ENCODE data around the gene TAPBP.

Gene TAPBP

DNA sequence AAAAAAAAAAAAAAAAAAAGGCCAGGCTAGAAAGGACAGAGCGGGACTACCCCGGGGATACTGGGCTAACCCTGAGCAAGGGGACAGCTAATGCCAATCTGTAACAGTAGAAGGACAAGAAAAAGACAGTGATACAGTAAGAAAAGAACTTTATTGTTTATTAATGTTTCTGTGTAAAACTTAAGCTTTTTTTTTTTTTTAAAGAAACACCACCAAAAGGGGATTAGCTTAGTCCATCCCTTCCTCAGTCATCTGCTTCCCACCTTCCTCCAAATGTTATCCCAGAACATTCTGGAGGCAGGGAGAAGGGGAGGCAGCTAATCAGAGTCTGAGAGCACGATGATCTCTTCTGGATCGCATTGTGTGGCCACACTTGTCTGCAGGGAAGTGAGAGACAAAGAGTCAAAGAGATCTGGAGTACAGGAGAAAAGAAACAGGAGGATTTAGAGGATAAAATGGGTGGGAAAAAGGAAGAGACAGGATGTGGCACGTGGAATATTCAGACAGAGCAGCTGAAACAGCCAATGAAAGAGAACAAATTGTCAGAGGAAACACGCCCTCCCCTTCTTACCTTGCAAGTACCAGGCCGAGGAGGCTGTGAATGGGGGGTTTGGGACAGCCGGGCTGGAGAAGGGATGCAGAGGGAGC is 4.7 kb upstream of the TAPBP start:
- no peak for DNase-seq

- peak; percentile 96 for DNase-seq
Observed at GRCh38 chr6:33317669-33318425, 4.0 kb upstream of the TAPBP start, which contains the start of gene ZBTB22. TSS of gene ZBTB22 (minus strand) at chr6:33317744. CDS start at chr6:33316916, 828 bp downstream.

- DNase-seq: no peak
Observed at GRCh38 chr6:33317419-33317668, 3.5 kb upstream of the TAPBP start.

- no peak for DNase-seq
Observed at GRCh38 chr6:33316603-33317418, 2.9 kb upstream of the TAPBP start.

GRCh38 chr6:33315793-33316602 is 2.1 kb upstream of the TAPBP start:
- no peak for DNase-seq

- no peak for DNase-seq
Observed at GRCh38 chr6:33314943-33315792, 1.3 kb upstream of the TAPBP start.

DNA sequence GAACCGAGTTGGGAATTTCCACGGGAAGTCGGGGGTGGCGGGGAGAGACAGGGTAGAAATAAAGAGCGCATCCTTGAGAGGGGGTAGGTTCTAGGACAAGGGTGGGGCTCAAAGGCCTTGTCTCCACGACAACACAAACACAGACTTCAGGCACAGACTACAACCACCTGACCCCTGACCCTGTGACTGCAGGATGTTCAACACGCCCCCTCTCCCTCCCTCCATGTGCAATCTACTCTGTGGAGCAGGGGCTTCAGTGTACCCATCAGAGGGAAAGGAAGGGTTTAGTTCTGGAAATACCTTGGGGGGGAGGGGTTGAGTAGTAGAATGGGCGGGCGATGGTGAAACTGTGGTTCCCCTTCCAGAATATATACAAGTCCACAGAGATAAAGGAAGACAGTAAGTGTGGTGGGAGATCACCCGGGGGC is 651 bp upstream of the TAPBP start:
- peak; percentile 25 for DNase-seq

DNA sequence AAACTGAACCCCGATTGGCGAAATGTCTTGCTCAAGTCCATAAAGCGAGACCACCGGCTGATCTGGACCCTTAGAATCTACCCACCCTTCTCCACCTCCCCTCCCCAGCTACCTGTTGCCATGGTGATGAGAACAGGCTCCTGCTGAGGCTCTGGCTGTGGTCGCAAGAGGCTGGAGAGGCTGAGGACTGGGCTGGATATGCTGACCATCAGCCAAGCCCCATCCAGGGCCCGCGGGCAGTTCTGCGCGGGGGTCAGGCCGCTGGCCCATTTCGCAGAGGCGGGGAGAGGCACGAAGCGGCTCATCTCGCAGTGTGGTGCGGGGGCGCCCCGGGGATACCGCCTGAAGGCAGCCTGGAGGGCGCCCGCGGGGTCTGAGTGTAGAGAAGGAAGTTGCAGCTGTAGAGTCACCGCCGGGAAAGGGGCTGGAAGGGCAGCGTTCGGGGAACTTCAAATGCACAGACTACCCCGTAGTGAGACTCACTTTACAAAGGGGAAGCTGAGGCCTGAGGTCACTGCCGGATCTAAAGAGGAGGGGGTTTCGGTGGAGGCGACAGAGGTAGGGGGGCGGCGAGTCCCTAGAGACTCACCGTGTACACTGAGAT is 671 bp downstream of the TAPBP start:
- DNase-seq: peak; percentile 51

DNA sequence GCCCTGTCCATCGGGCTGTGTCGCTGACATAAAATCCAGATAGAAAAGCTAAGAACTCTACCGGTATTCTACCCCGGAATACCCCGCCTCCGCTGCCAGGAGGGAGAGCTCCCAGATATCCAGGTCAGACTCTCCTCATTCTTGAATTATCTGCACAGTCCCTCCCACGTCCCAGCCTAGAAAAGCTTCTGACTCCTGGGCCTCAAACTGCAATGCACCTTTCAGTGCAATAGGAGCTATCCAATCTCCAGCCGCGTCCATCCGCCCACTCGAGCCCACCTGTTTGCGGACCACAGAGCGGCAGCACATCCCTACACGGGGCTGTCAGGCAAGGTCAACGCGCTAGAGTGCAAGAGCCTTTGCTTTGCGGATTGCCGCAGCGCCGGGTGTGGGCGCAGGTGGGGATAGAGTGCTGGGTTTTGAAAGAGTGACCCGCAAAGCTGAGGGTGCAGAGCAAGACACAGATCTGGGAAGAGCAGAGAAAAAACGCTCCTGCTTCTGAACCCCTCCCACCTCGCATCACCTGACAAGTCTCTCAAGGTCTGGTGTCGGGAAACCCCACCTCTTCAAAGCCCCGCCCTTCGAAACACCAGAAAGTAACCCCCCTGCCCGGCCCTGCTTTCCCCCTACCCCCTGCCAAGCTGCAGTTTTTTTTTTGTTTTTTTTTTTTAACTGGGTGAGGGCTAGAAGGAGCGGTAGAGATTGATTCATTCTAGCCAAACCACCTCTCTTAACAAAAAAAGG is 1.3 kb downstream of the TAPBP start:
- DNase-seq: peak; percentile 33

- DNase-seq: no peak
Observed at GRCh38 chr6:33306356-33306755, 7.5 kb downstream of the TAPBP start.

- no peak for DNase-seq
Observed at GRCh38 chr6:33305052-33305451, 8.8 kb downstream of the TAPBP start.

DNA sequence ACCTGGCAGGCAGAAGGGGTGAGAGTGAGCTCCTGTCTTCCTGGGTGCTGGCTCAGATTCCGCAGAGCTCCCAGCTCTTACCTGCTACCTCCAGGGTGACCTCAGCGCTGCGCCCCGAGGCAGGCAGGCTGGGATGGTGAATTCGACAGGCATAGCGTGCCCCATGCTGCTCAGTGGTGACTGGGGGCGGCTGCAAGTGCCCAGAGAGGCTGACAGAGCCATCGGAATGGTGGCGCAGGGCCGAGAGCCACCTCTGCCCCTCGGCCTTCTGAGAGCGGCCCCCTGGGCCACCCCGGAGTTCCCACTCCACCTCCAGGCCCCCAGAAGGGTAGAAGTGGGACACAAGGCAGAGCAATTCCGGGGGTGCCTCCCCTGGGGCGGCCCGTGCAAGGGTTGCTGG is 9.7 kb downstream of the TAPBP start:
- no peak for DNase-seq

DNA sequence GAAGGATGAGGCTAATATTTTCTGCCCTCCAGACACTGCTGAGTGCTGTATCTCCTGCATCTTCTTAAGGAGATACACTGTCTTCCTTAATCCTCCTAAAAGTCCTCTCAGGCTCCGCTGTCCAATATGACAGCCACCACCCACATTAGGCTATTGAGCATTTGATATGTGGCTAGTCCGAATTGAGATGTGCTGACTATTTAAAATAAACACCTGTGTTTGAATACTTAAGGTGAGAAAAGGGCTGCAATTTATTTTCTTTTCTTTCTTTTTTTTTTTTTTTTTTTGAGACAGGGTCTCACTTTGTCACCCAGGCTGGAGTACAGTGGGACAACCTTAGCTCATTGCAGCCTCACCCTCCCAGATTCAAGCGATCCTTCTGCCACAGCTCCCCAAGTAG is 12.0 kb downstream of the TAPBP start:
- DNase-seq: no peak

DNA sequence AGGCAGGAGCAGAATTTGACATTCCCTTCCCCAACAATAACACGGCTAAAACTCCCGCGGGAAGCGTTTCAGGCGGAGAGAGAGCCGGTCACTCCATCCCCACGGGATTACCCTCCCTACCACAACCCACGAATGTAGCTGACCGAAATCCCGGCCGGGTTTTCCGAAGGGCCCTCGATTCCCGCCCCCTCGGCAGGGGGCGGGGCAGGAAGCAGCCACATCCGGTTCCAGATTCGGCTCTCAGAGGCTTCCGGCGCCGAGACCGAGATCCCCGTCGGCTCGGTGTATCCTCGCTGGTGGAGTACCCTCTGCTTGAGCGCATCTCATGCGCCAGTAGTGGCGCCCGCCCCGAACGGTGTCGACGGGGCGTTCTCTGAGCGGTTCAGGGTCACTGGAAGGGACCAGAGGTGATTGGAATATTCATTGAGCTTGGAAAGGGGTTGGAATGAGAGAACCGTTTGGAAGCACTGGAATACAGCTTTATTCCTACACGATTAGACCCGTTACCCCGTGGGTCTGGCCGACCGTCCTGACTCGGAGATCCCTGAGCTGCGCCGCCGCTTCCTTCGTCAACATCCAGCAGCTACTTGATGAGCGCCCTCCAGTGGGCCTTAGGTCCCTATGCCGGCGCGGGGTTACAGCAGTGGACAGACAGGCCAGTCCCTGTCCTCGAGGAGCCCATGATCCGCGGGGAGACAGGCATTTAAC is 14.5 kb downstream of the TAPBP start:
- DNase-seq: peak; percentile 88

GRCh38 chr6:33298773-33299236 is 15.1 kb downstream of the TAPBP start, which contains the start of gene RGL2:
TSS of gene RGL2 (minus strand) at chr6:33298942. CDS start at chr6:33298610, 332 bp downstream.
- peak; percentile 77 for DNase-seq

DNA sequence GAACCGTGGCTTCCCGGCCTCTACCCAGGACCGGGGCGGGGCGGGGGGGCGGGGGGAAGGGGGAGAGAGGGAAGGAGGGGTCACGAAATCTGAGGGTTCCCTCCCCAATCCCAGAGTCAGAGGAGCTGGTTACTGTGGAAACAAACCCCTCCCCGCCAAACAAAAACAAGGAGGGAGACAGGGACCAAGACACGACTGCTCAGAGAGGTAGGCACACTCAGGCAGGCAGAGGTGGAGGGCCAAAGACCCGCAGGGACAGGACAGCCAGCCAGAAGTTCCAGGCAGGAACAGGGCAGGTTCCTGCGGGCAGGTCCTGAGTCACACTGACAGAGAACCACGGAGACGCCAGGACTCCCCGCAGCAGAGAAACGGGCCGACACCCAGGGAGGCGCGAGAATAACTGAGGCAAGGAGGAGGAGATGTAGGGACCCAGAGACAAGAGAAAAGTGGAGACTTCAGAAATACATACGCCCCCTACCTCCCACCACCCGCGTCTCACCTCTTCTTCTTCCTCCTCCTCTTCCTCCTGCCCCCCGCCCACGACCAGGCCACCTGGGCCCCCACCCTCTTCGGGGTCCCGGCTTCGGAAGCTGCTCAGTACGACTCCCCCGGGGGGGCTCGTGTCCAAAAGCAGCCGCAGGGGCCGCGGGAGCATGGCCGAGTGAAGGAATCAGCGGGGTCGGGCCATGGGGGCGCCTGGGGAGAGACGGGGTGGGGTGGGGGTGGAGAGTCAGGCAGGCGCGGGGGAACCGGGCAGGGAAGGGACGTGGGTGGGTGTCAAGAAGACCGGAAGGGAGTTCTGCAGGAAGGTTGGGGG is 15.7 kb downstream of the TAPBP start:
- DNase-seq: peak; percentile 23

DNA sequence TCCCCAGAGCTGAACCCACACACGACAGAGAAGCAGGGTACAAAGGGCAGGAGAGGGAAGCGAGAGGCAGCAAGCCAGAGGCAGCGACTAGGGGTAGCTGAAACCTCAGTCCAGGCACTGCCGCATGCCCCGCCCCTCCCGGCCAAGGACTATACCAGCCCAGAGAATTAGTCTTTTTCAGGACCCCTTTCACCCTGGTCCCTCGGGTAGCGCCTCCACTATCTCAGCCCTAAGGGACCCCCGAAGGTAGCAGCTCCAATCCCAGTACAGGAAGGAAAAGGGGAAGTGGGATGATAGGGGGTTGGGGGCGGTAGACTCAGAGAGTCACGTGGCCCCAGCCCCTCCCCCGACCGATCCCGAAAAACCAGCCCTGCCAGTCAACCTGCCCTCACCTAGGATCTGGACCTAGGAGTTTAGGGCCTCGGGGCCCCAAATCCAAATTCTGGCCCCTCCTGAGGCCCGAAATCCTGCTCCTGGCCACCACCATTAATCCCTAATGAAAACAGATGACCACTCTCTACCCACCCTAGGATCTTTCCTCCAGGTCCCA is 16.4 kb downstream of the TAPBP start:
- no peak for DNase-seq

DNA sequence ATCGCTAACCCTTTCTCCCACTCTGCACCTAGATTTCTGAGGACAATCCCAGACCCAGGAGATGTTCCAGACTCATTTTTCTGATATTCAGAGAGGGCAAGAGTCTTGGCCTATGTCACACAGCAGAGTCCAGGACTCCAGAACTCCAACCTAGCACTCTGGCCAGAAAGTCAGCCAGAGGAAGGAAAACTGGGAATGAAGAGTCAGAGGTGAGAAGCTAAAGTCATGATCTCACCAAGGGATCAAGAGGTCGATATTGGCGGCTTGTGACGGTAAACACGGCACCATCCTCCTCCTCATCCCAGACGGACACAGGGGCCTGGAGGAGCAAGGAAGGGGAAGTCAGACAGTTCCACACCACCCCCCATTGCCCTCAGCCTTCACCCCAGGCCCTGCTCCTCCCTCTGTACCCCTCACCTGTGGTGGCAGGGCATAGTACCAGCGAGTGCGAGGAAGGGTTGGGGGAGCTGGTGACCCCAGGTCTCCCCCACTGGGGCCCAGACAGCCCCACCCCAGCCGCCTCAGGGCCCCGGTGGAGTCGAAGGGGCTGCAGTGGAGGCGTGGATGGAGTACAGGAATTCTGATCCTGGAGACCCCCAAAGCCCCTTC is 17.0 kb downstream of the TAPBP start:
- DNase-seq: no peak
